Measurements from ENCODE around the gene NUDT3.
"Not testable (repeated sequence)": the region's sequence is repeated elsewhere in the genome, so short reads cannot be mapped to it uniquely, and the experiment has no call there.

NUDT3 gene

GRCh38 chr6:34245761-34246140 is 146.7 kb downstream of the NUDT3 start:
- not testable (repeated sequence) for H3K27me3 Mint-ChIP-seq; ATAC-seq (replicated peaks); H3K9me3 Mint-ChIP-seq; DNase-seq
- Mint-ChIP-seq H3K4me1 (ENCODE audit: low read depth in 2 of 2) (peaks cover 31 to 40% of the 10 kb centered on the region in 2 donors), H3K36me3 (ENCODE audit: insufficient read depth) (peaks cover 57% of the 10 kb centered on the region), H3K27ac (peak overlapping the region; percentile 52 to 89), H3K4me3 (peak overlapping the region in 1 of 2 donors; percentile 8)

GRCh38 chr6:34245032-34245760 is 147.3 kb downstream of the NUDT3 start:
- not testable (repeated sequence) for H3K27me3 Mint-ChIP-seq; DNase-seq; H3K9me3 Mint-ChIP-seq; ATAC-seq (replicated peaks)
- Mint-ChIP-seq H3K27ac (peak overlapping the region; percentile 50 to 89), H3K4me1 (ENCODE audit: low read depth in 2 of 2) (peaks cover 32 to 40% of the 10 kb centered on the region in 2 donors), H3K36me3 (ENCODE audit: insufficient read depth) (peaks cover 59% of the 10 kb centered on the region), H3K4me3 (peak overlapping the region in 1 of 2 donors; percentile 19)

GRCh38 chr6:34243901-34244884 is 148.3 kb downstream of the NUDT3 start:
- no peaks in the 10 kb centered on the region for H3K27me3 Mint-ChIP-seq
- H3K36me3 Mint-ChIP-seq (ENCODE audit: insufficient read depth), result peaks cover 57% of the 10 kb centered on the region
- peak overlapping the region; percentile 50 to 89 for H3K27ac Mint-ChIP-seq
- H3K9me3 Mint-ChIP-seq, result no peaks in the 10 kb centered on the region
- H3K4me3 Mint-ChIP-seq, result no peak overlapping the region
- ATAC-seq (replicated peaks) (no peak), DNase-seq (no peak)
- H3K4me1 Mint-ChIP-seq (ENCODE audit: low read depth in 2 of 2), result peaks cover 32 to 42% of the 10 kb centered on the region in 2 donors

- no peaks in the 10 kb centered on the region for H3K27me3 Mint-ChIP-seq
- peak overlapping the region; percentile 50 to 89 for H3K27ac Mint-ChIP-seq
- ATAC-seq (replicated peaks) (no peak), DNase-seq (no peak)
- no peaks in the 10 kb centered on the region for H3K9me3 Mint-ChIP-seq
- H3K4me3 Mint-ChIP-seq, result no peak overlapping the region
- peaks cover 37 to 44% of the 10 kb centered on the region in 2 donors for H3K4me1 Mint-ChIP-seq (ENCODE audit: low read depth in 2 of 2)
- peaks cover 49% of the 10 kb centered on the region for H3K36me3 Mint-ChIP-seq (ENCODE audit: insufficient read depth)
Measured at GRCh38 chr6:34243131-34243771, 149.2 kb downstream of the NUDT3 start.

GRCh38 chr6:34242252-34243130 is 150.0 kb downstream of the NUDT3 start:
- Mint-ChIP-seq H3K9me3 (no peaks in the 10 kb centered on the region), H3K36me3 (ENCODE audit: insufficient read depth) (peaks cover 50% of the 10 kb centered on the region), H3K27ac (peak overlapping the region; percentile 50 to 89), H3K27me3 (no peaks in the 10 kb centered on the region), H3K4me1 (ENCODE audit: low read depth in 2 of 2) (peaks cover 32 to 38% of the 10 kb centered on the region in 2 donors), H3K4me3 (peak overlapping the region in 1 of 2 donors; percentile 19)
- no peak for ATAC-seq (replicated peaks)
- no peak for DNase-seq

- H3K4me3 Mint-ChIP-seq, result no peak overlapping the region
- DNase-seq (no peak), ATAC-seq (replicated peaks) (no peak)
- H3K27ac Mint-ChIP-seq, result peak overlapping the region in 1 of 2 donors; percentile 35
- peaks cover 29 to 34% of the 10 kb centered on the region in 2 donors for H3K4me1 Mint-ChIP-seq (ENCODE audit: low read depth in 2 of 2)
- H3K36me3 Mint-ChIP-seq (ENCODE audit: insufficient read depth), result peaks cover 48% of the 10 kb centered on the region
- H3K27me3 Mint-ChIP-seq, result no peaks in the 10 kb centered on the region
- H3K9me3 Mint-ChIP-seq, result no peaks in the 10 kb centered on the region
Measured at GRCh38 chr6:34241351-34242215, 150.9 kb downstream of the NUDT3 start.

GRCh38 chr6:34240329-34241248 is 151.9 kb downstream of the NUDT3 start:
- H3K4me3 Mint-ChIP-seq, result no peak overlapping the region
- peaks cover 33 to 34% of the 10 kb centered on the region in 2 donors for H3K4me1 Mint-ChIP-seq (ENCODE audit: low read depth in 2 of 2)
- peak overlapping the region; percentile 46 to 59 for H3K27ac Mint-ChIP-seq
- ATAC-seq (replicated peaks), result no peak
- no peak for DNase-seq
- no peaks in the 10 kb centered on the region for H3K9me3 Mint-ChIP-seq
- no peaks in the 10 kb centered on the region for H3K27me3 Mint-ChIP-seq
- H3K36me3 Mint-ChIP-seq (ENCODE audit: insufficient read depth), result peaks cover 51% of the 10 kb centered on the region

GRCh38 chr6:34239893-34240292 is 152.6 kb downstream of the NUDT3 start:
- Mint-ChIP-seq H3K4me1 (ENCODE audit: low read depth in 2 of 2) (peaks cover 29 to 34% of the 10 kb centered on the region in 2 donors), H3K27me3 (no peaks in the 10 kb centered on the region), H3K36me3 (ENCODE audit: insufficient read depth) (peaks cover 44% of the 10 kb centered on the region), H3K9me3 (no peaks in the 10 kb centered on the region), H3K4me3 (no peak overlapping the region), H3K27ac (peak overlapping the region; percentile 46 to 59)
- DNase-seq (no peak), ATAC-seq (replicated peaks) (no peak)

GRCh38 chr6:34239500-34239825 is 153.0 kb downstream of the NUDT3 start:
- no peaks in the 10 kb centered on the region for H3K9me3 Mint-ChIP-seq
- peak overlapping the region; percentile 44 to 81 for H3K27ac Mint-ChIP-seq
- peaks cover 42% of the 10 kb centered on the region for H3K36me3 Mint-ChIP-seq (ENCODE audit: insufficient read depth)
- DNase-seq, result no peak
- H3K27me3 Mint-ChIP-seq, result no peaks in the 10 kb centered on the region
- peaks cover 30 to 34% of the 10 kb centered on the region in 2 donors for H3K4me1 Mint-ChIP-seq (ENCODE audit: low read depth in 2 of 2)
- ATAC-seq (replicated peaks), result no peak
- H3K4me3 Mint-ChIP-seq, result peak overlapping the region; percentile 71 to 74

GRCh38 chr6:34238585-34239499 is 153.6 kb downstream of the NUDT3 start:
- H3K36me3 Mint-ChIP-seq (ENCODE audit: insufficient read depth), result peaks cover 40% of the 10 kb centered on the region
- peaks cover 36 to 38% of the 10 kb centered on the region in 2 donors for H3K4me1 Mint-ChIP-seq (ENCODE audit: low read depth in 2 of 2)
- peak overlapping the region; percentile 71 to 74 for H3K4me3 Mint-ChIP-seq
- no peaks in the 10 kb centered on the region for H3K9me3 Mint-ChIP-seq
- peak overlapping the region; percentile 81 to 88 for H3K27ac Mint-ChIP-seq
- ATAC-seq (replicated peaks) (no peak), DNase-seq (no peak)
- H3K27me3 Mint-ChIP-seq, result no peaks in the 10 kb centered on the region

Measured in effector memory CD8-positive, alpha-beta T cell (primary cell).